ENCODE data around the gene SMYD3.
A peak's percentile ranks its signal among the peaks of the same experiment; 100 is the strongest.

SMYD3 gene

GRCh38 chr1:246170574-246171261 is 336.4 kb downstream of the SMYD3 start:
- no peak for DNase-seq (ENCODE audit: low spot score)

- no peak for DNase-seq (ENCODE audit: low spot score)
Measured at GRCh38 chr1:246169486-246169885, 337.6 kb downstream of the SMYD3 start.

- no peak for DNase-seq (ENCODE audit: low spot score)
Measured at GRCh38 chr1:246169019-246169418, 338.1 kb downstream of the SMYD3 start.

- no peak for DNase-seq (ENCODE audit: low spot score)
Measured at GRCh38 chr1:246166841-246167240, 340.2 kb downstream of the SMYD3 start.

- DNase-seq (ENCODE audit: low spot score): no peak
Measured at GRCh38 chr1:246165826-246166709, 341.0 kb downstream of the SMYD3 start.

GRCh38 chr1:246164764-246165163 is 342.3 kb downstream of the SMYD3 start:
- no peak for DNase-seq (ENCODE audit: low spot score)

- DNase-seq (ENCODE audit: low spot score): no peak
Measured at GRCh38 chr1:246162560-246162959, 344.5 kb downstream of the SMYD3 start.

GRCh38 chr1:246161626-246162025 is 345.5 kb downstream of the SMYD3 start:
- DNase-seq (ENCODE audit: low spot score): peak; percentile 29

GRCh38 chr1:246160905-246161304 is 346.2 kb downstream of the SMYD3 start:
- DNase-seq (ENCODE audit: low spot score): no peak

GRCh38 chr1:246160374-246160773 is 346.7 kb downstream of the SMYD3 start:
- DNase-seq (ENCODE audit: low spot score): no peak

- DNase-seq (ENCODE audit: low spot score): no peak
Measured at GRCh38 chr1:246159279-246160227, 347.5 kb downstream of the SMYD3 start.

GRCh38 chr1:246158131-246158530 is 348.9 kb downstream of the SMYD3 start:
- DNase-seq (ENCODE audit: low spot score): no peak

- DNase-seq (ENCODE audit: low spot score): no peak
Measured at GRCh38 chr1:246157516-246157915, 349.6 kb downstream of the SMYD3 start.

- no peak for DNase-seq (ENCODE audit: low spot score)
Measured at GRCh38 chr1:246156847-246157246, 350.2 kb downstream of the SMYD3 start.

GRCh38 chr1:246155923-246156322 is 351.2 kb downstream of the SMYD3 start:
- DNase-seq (ENCODE audit: low spot score): no peak

- DNase-seq (ENCODE audit: low spot score): no peak
Measured at GRCh38 chr1:246153796-246154212, 353.3 kb downstream of the SMYD3 start.

- no peak for DNase-seq (ENCODE audit: low spot score)
Measured at GRCh38 chr1:246152986-246153431, 354.1 kb downstream of the SMYD3 start.

- DNase-seq (ENCODE audit: low spot score): no peak
Measured at GRCh38 chr1:246151796-246152434, 355.2 kb downstream of the SMYD3 start.

GRCh38 chr1:246149543-246149942 is 357.5 kb downstream of the SMYD3 start:
- no peak for DNase-seq (ENCODE audit: low spot score)

GRCh38 chr1:246147524-246148461 is 359.3 kb downstream of the SMYD3 start:
- no peak for DNase-seq (ENCODE audit: low spot score)
